GM18505 (cell line): ENCODE results near the gene ACTA2.

Experiments
- ATAC-seq: cut with Tn5 transposase; IDR thresholded peaks from one replicate; pipeline ENCODE4 v1.9.1; 2021; ENCODE audit not compliant: unreplicated experiment
- POLR2A ChIP-seq: IDR thresholded peaks from 4 replicates; pipeline ENCODE4 v1.6.1; 2011; ENCODE audit warnings: borderline replicate concordance; ENCODE audit not compliant: insufficient read depth, insufficient read length; ENCODE audit errors: extremely low read depth

Gene ACTA2

DNA sequence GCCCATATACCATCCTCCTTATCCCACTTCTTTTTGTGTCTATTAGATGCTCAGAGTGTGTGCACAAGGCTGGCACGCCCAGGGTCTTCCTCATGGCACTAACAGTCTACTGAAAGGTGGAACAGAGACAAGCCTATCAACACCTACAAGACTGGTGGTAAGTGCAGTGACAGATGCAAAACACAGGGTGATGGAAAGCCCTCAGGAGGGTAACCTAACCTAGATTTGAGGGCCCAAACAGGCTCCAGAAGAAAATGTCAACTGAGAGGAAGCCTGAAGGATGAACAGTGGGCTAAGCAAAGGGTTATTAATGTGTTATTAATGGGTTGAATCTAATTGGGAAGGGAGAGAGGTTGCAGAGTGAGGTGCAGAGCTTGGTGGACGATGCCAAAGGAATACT, 36.9 kb upstream of the ACTA2 start:
- no peak for ATAC-seq
- no peak for TF ChIP-seq POLR2A

DNA sequence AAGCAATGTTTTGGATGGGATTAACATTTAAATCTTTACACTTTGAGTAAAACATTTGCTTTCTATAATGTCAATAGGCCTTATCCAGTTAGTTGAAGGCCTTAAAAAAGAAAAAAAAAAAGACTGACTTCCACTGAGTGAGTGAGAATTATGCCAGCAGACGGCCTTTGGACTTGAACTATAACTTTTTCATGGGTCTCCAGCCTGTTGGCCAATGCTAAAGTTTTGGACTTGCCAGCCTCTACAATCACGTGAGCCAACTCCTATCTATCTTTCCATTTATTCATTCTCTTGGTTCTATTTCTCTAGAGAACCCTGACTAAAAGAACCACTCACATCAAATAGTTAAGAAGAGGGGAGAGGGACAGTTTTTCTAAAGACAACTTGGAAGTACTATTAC, 35.3 kb upstream of the ACTA2 start:
- TF ChIP-seq POLR2A = no peak
- ATAC-seq = no peak

DNA sequence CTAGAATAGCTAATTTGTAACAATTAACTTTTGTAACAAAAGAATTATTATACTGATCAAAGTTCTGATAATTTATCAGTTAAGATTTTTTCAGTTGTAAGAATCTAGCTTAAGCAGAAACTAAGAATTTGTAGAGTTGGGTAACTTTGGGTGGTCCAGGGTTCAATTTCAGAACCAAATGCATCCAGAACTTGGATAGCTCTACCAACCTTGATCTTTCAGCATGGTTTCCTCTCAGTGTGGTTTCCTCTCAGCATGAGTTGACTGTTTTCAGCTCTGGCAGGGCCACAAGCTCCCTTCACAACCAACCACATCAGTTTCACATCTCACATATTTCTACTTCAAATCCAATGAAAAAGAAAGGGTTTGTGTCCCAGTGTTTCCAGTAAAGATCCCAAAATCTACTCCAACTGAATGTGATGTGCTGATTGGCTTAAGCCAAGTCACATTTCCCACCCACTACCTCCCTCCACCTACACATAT, 34.7 kb upstream of the ACTA2 start:
- no peak for ATAC-seq
- TF ChIP-seq POLR2A = no peak

DNA sequence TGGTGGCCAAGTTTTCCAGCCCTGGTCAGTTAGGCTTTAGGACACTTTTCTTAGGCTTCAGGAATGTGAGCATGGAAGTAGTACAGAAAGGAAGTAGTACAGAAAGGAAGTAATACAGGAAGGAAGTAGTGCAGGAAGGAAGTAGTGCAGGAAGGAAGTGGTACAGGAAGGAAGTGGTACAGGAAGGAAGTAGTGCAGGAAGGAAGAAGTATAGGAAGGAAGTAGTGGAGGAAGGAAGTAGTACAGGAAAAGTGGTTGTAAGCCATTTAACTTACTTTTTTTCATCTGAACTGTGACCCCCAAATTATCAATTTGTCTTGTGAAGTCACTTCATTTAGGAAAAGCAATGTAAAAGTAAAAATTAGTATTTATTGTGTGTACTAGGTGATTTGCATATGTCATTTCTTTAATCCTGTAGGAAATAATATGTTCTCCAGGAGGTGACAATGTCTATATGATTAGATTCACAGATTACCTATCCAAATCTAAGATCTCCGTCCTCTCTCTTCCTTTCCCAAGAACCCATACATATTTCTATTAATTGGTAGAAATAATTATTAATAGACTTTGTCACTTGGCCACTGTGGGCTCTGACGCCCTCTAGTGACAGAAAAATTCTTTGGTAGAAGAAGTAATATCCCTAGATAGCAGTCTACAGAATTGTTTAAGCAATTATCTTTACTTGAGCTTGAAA, 34.1 kb upstream of the ACTA2 start:
- ATAC-seq = no peak
- TF ChIP-seq POLR2A = no peak

DNA sequence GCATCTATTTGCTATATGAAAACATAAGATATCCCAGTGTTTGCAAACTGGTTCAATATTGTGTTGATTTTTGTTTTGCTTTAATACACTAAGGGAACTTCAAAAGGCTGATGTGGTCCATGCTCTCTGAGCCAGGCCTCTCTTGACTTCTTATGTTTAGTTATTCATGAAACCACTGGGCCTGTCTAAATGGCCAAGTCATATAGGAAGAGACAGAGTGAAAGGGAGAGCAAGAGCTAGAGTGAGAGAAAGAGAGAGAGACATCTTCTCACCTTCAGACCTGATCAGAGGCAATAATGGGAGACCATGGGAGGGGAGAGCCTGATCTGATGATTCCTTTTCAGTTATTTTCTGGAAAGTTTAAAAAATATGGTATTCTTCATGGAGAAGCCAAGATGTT, 32.0 kb upstream of the ACTA2 start:
- ATAC-seq = no peak
- no peak for TF ChIP-seq POLR2A

DNA sequence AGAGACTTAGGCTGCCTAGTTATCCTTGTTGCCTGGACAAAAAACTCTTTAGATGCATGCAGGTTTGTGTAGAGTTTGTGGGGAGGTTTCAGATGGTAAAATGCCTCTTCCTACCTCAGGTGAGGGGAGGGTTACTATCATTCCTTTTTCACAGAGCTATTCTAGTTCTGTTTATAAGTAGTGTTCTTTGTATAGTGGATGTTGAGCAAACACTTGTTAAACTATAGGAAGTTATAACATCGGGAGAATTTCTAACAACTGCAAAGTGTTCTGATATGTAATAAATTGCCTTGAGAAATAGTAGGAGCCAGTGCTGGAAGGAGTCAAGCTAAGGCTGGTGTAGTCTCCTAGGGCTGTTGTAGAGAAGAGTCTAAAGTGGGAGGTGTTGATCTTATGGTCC, 31.4 kb upstream of the ACTA2 start:
- TF ChIP-seq POLR2A = no peak
- no peak for ATAC-seq

DNA sequence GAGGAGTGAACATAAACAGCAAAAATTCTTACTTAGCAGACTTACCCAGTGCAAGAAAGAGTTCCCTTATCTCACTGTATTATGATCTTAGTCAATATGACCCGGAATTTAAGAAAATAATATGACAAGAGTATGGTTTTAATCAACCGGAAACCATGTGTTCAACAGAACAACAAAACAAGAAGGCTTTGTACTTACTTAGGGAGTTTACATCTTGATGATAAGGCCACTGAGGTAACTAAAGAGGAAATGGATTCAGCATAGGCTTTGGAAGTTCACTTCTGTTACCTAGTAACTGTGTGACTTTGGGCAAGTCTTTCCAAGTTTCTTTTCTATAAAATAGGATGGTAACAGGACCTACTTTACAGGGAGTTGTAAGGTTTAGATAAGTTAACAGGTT, 30.6 kb upstream of the ACTA2 start:
- no peak for TF ChIP-seq POLR2A
- ATAC-seq = no peak

DNA sequence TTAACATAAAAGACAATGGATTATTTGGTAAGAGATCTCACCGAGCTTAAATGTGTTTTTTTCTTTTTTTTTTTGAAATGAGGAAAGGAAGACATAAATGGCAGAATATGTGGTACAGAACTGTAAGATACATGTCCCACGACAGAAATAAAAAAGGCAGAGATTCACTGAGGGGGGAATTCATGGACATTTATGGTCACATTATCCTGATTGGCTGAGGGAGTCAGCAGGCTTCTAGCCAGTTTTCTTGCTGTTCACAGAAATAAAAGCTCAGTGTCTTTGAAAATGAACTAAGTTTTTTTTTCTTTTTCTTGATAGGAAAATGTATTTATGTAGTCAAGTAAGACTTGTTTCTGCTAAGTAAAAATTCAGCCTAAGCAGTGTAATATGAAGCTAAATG, 29.8 kb upstream of the ACTA2 start:
- no peak for ATAC-seq
- TF ChIP-seq POLR2A = no peak

DNA sequence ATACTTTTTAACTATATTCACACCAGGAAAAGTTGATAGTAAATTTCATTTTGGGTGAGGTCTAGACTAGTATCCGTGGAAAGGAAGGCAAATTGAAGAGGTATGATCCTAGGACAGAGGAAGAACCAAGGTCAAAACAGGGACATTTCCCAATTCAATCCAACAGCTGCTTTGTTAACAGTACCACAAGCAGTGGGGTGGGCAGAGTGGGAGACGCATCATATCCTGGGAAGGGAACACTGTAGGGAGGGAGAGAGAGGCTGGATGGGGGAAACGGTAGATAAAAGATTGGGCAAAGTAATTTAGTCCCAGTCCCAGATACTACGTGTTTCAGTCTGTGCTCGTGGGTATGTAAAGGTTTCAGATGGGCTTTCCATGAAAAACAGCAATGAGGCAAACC, 28.9 kb upstream of the ACTA2 start:
- no peak for ATAC-seq
- TF ChIP-seq POLR2A = no peak

DNA sequence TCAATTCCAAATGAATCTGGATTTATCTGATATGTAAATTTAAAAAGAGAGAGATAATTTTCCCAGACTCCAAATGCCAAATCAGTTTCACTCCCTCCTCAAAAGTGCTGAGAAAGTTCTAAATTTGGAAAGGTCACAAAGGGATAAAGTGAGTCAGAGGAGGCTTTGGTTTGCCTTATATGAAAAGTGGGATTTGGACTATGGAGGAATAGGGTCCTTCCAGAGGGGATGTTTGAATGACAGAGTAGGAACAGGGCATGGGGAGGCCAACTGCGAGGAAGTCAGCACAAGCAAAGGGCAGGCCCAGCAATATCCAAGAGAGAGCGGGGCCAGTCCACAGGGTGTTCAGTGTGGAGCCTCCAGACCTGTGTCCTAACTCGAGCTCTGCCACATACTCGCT, 28.2 kb upstream of the ACTA2 start:
- ATAC-seq = no peak
- no peak for TF ChIP-seq POLR2A

DNA sequence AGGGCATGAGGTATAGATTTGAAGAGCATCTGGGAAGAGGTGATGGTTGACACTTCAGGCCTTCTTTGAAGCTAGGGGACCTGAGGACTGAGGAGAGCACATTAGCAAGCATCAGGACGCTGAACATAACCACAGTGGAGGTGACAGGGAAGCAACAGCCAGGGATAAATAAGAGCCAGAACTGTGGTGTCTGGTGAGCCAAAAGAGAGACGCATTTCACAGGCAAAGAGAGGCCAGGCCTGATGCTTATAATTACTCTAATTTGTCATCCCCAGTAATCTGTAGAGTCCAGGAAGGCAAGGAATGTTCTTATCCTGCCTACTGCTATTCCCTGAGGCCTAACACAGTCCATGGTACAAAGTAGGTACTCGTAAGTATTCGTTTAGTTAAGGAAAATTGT, 27.7 kb upstream of the ACTA2 start:
- ATAC-seq = no peak

DNA sequence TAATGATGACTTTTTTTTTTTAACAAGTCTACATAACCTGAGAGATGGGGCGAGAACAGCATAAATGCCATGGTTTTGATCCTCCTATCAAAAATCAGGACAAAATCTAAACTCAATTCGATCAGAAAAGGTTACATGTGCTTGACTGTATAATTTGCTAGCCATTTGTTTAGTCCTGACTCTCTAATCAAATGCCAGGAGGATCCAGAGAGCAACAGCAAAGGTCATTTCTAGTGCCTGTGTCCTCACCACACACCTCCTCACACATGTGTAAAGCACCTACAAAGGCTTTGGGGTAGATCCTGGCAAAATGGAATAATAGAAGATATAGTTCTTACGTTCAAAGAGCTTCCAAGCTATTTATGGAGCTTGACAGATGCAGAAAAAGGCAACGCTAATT, 27.0 kb upstream of the ACTA2 start:
- ATAC-seq = no peak

More for the DNA sequence above, 27.7 kb upstream of the ACTA2 start:
- TF ChIP-seq POLR2A = no peak

DNA sequence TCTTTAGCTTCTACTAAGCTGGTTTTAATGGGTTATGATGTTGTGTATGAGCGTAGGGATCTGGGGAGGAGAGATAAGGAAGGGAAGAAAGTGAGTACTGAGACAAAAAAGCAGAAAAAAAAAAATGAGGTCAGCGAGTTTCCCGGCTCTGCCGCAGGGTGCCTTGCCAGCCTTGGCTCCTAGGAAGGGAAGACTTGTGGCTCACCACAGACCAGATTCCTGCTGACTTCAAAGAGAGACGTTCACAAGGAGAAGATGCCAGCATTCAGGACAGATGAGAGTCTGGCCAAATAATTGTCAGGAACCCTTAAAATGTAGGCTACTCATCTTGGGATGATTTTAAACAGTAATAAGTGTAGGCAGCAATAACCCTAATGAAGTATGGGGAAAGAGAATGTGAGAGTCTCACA, 26.6 kb upstream of the ACTA2 start:
- ATAC-seq = no peak
- TF ChIP-seq POLR2A = no peak

More for the DNA sequence above, 27.0 kb upstream of the ACTA2 start:
- no peak for TF ChIP-seq POLR2A

DNA sequence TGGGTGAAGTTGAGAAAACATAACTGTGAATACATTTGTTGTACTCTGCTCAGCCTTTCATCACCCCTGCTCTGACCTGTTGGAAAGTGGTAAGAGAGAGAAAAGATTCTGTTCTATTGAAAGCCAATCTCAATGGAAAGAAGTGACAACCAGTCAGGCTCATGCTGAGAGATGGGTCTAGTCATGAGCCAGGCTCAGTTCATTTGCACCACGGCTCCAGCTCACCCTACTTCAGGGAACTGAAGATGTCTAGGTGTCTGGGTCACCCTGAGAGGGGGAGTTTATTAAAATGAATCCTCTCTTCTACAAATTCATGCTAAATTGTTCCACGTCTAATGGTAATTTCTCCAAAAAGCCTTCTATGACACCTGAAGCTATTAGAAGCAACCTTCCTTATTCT, 25.9 kb upstream of the ACTA2 start:
- no peak for ATAC-seq

DNA sequence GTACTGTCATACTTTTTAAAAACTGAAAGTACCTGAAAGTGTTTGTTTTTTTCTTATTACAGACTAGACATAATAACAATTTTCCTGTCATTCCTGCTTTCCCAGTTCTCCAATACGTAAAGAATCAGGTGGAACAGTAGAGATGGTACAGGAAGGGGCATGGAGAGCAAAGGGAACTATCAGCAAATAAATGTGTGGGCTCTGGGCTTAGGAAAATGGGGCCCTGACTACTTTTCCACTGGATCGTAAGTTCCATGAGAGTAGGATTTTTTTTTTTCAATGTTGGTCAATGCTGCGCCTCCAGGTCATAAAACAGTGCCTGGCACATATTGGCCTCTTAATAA, 22.8 kb upstream of the ACTA2 start:
- no peak for ATAC-seq

More for the DNA sequence above, 25.9 kb upstream of the ACTA2 start:
- no peak for TF ChIP-seq POLR2A

DNA sequence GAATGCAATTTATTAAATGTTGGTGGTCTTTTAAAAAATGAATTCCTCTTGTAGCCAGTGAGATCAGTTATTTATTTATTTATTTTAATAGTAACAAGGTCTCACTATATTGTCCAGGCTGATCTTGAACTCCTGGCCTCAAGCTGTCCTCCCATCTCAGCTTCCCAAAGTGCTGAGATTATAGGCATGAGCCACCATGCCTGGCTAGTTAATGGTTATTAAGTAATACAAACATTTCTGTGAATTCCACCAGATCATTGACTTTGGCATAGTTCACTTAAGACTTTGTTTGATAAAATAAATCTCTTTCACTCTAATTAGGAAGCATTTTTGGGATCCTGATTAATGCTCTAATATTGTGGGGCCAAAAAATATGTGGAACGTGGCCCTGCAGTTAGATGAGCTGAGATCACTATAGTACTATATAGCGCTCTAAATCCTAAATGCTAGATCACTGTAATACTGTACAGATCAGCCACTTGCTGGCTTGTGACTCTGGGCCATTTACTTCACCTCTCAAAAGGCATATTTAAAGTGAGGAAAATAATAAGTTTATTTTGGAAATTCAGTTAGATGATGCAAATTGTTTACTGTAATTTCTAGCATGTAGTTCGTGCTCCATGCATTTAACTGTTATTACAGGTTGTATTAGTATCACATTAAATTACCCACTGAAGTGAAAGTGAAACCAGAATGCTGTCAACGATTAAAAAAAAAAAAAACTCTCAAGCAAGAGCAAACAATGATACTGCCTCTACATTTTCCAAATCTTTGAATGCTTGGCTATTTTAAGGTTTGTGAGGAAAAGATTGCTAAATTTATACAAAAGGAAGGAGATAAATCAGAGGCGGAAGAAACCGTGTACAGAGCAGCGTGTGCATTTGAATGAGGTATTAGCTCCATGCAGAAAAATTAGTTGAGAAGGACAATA, 22.1 kb upstream of the ACTA2 start:
- TF ChIP-seq POLR2A = no peak

More for the DNA sequence above, 22.8 kb upstream of the ACTA2 start:
- no peak for TF ChIP-seq POLR2A

More for the DNA sequence above, 22.1 kb upstream of the ACTA2 start:
- no peak for ATAC-seq
